ENCODE measurements around the gene ZNF214. TPM values are rescaled to one million over a fixed set of nuclear protein-coding genes. Genes with fewer than 3 reads are reported as not detected.

The ZNF214 gene
- total RNA-seq, 2 donors from 2014 or later, result 2.1 to 4.3 TPM

- intact Hi-C loops (cut with DNase I), result no loop called here
- 0 to 24% methylated on average over 1 of the region's 1 CpG for WGBS, 2 donors
- no peaks in the 10 kb centered on the region for H3K9me3 ChIP-seq
- no peak overlapping the region for H3K4me3 ChIP-seq
- TF ChIP-seq CTCF (IDR thresholded peaks at IDR 0.05) (no peak), POLR2A (IDR thresholded peaks at IDR 0.05) (no peak)
- H3K27me3 ChIP-seq, result no peaks in the 10 kb centered on the region
- H3K4me1 ChIP-seq, result no peaks in the 10 kb centered on the region
- H3K36me3 ChIP-seq (replicated peaks in 1 of 2; ENCODE audit: insufficient read depth in 1 of 2, low read depth in 2 of 2), result no peaks in the 10 kb centered on the region
- no peak overlapping the region for H3K27ac ChIP-seq
- ATAC-seq (no peak), DNase-seq (no peak)
Measured at GRCh38 chr11:7032692-7033091, 12.5 kb upstream of the ZNF214 start.

GRCh38 chr11:7031471-7031871 lies 11.3 kb upstream of the ZNF214 start:
- H3K4me1 ChIP-seq, result no peaks in the 10 kb centered on the region
- DNase-seq (no peak), ATAC-seq (no peak)
- no peak overlapping the region for H3K27ac ChIP-seq
- intact Hi-C loops (cut with DNase I), result no loop called here
- no peaks in the 10 kb centered on the region for H3K27me3 ChIP-seq
- TF ChIP-seq POLR2A (IDR thresholded peaks at IDR 0.05), result no peak
- no peaks in the 10 kb centered on the region for H3K9me3 ChIP-seq
- no peak overlapping the region for H3K4me3 ChIP-seq
- H3K36me3 ChIP-seq (replicated peaks in 1 of 2; ENCODE audit: insufficient read depth in 1 of 2, low read depth in 2 of 2), result no peaks in the 10 kb centered on the region
- WGBS, 2 donors, result 43 to 65% methylated on average over 11 of the region's 11 CpGs

GRCh38 chr11:7030836-7031235 lies 10.7 kb upstream of the ZNF214 start:
- no peaks in the 10 kb centered on the region for H3K27me3 ChIP-seq
- H3K4me3 ChIP-seq, result no peak overlapping the region
- no peak for ATAC-seq
- TF ChIP-seq CTCF (IDR thresholded peaks at IDR 0.05), result no peak
- no peak for TF ChIP-seq POLR2A (IDR thresholded peaks at IDR 0.05)
- intact Hi-C loops (cut with DNase I), result no loop called here
- 86 to 90% methylated on average over 11 to 16 of the region's 16 CpGs for WGBS, 2 donors
- no peaks in the 10 kb centered on the region for H3K9me3 ChIP-seq
- H3K4me1 ChIP-seq, result no peaks in the 10 kb centered on the region
- H3K36me3 ChIP-seq (replicated peaks in 1 of 2; ENCODE audit: insufficient read depth in 1 of 2, low read depth in 2 of 2), result no peaks in the 10 kb centered on the region
- no peak overlapping the region for H3K27ac ChIP-seq
- DNase-seq, result no peak

GRCh38 chr11:7028141-7028540 lies 8.0 kb upstream of the ZNF214 start:
- Histone ChIP-seq H3K36me3 (replicated peaks in 1 of 2; ENCODE audit: insufficient read depth in 1 of 2, low read depth in 2 of 2) (no peaks in the 10 kb centered on the region), H3K27ac (no peak overlapping the region), H3K4me3 (no peak overlapping the region), H3K4me1 (no peaks in the 10 kb centered on the region), H3K27me3 (no peaks in the 10 kb centered on the region), H3K9me3 (no peaks in the 10 kb centered on the region)
- WGBS, 2 donors, result 82 to 93% methylated on average over 3 of the region's 3 CpGs
- no peak for ATAC-seq
- TF ChIP-seq POLR2A (IDR thresholded peaks at IDR 0.05), result no peak
- no peak for TF ChIP-seq CTCF (IDR thresholded peaks at IDR 0.05)
- intact Hi-C loops (cut with DNase I), result no loop called here
- no peak for DNase-seq

GRCh38 chr11:7021318-7021717 lies 1.2 kb upstream of the ZNF214 start:
- H3K36me3 ChIP-seq (replicated peaks in 1 of 2; ENCODE audit: insufficient read depth in 1 of 2, low read depth in 2 of 2), result no peaks in the 10 kb centered on the region
- intact Hi-C loops (cut with DNase I), result no loop called here
- no peak overlapping the region for H3K27ac ChIP-seq
- TF ChIP-seq POLR2A (IDR thresholded peaks at IDR 0.05), result no peak
- TF ChIP-seq CTCF (IDR thresholded peaks at IDR 0.05), result no peak
- no peaks in the 10 kb centered on the region for H3K9me3 ChIP-seq
- no peaks in the 10 kb centered on the region for H3K27me3 ChIP-seq
- 79 to 86% methylated on average over 5 of the region's 5 CpGs for WGBS, 2 donors
- ATAC-seq (no peak), DNase-seq (no peak)
- no peak overlapping the region for H3K4me3 ChIP-seq
- peaks cover 18% of the 10 kb centered on the region for H3K4me1 ChIP-seq
